ENCODE measurements around the gene CDC14A. TPM values are rescaled to one million over a fixed set of nuclear protein-coding genes. Genes with fewer than 3 reads are reported as not detected.
"Not testable (repeated sequence)": the region's sequence is repeated elsewhere in the genome, so short reads cannot be mapped to it uniquely, and the experiment has no call there.

The CDC14A gene
- total and polyA plus RNA-seq, 4 donors: 6.1 to 18.9 (median 10.1) TPM

- Histone ChIP-seq H3K27ac (ENCODE audit: low read depth, low read length) (no peak overlapping the region), H3K4me1 (ENCODE audit: control insufficient read depth, insufficient read depth, low read length) (peaks cover 11% of the 10 kb centered on the region), H3K4me3 (ENCODE audit: low read depth, low read length) (no peak overlapping the region), H3K27me3 (ENCODE audit: control insufficient read depth, insufficient read depth, low read length) (no peaks in the 10 kb centered on the region), H3K36me3 (ENCODE audit: control insufficient read depth, insufficient read depth, low read length) (no peaks in the 10 kb centered on the region), H3K9me3 (ENCODE audit: control insufficient read depth, insufficient read depth, low read length) (no peaks in the 10 kb centered on the region)
- no peak for DNase-seq (ENCODE audit: low read depth in 4 of 6, low spot score in 6 of 6)
- no CpG with 5 or more reads among the region's 1 CpG for WGBS (ENCODE audit: insufficient coverage)
Observed at GRCh38 chr1:100359139-100359538, 6.8 kb downstream of the CDC14A start.

- 0% methylated on average over 1 of the region's 2 CpGs for WGBS (ENCODE audit: insufficient coverage)
- H3K9me3 ChIP-seq (ENCODE audit: control insufficient read depth, insufficient read depth, low read length): no peaks in the 10 kb centered on the region
- H3K4me3 ChIP-seq (ENCODE audit: low read depth, low read length): no peak overlapping the region
- H3K27ac ChIP-seq (ENCODE audit: low read depth, low read length): peak overlapping the region; percentile 25
- no peaks in the 10 kb centered on the region for H3K36me3 ChIP-seq (ENCODE audit: control insufficient read depth, insufficient read depth, low read length)
- H3K4me1 ChIP-seq (ENCODE audit: control insufficient read depth, insufficient read depth, low read length): peaks cover 11% of the 10 kb centered on the region
- DNase-seq (ENCODE audit: low read depth in 4 of 6, low spot score in 6 of 6): peak in 3 of 6 donors; percentile 30 to 85 (median 62)
- no peaks in the 10 kb centered on the region for H3K27me3 ChIP-seq (ENCODE audit: control insufficient read depth, insufficient read depth, low read length)
Observed at GRCh38 chr1:100360790-100361510, 8.6 kb downstream of the CDC14A start.

GRCh38 chr1:100361511-100362089, 9.3 kb downstream of the CDC14A start:
- Histone ChIP-seq H3K27me3 (ENCODE audit: control insufficient read depth, insufficient read depth, low read length) (no peaks in the 10 kb centered on the region), H3K27ac (ENCODE audit: low read depth, low read length) (peak overlapping the region; percentile 25), H3K4me1 (ENCODE audit: control insufficient read depth, insufficient read depth, low read length) (peaks cover 11% of the 10 kb centered on the region), H3K36me3 (ENCODE audit: control insufficient read depth, insufficient read depth, low read length) (no peaks in the 10 kb centered on the region), H3K4me3 (ENCODE audit: low read depth, low read length) (no peak overlapping the region), H3K9me3 (ENCODE audit: control insufficient read depth, insufficient read depth, low read length) (no peaks in the 10 kb centered on the region)
- WGBS (ENCODE audit: insufficient coverage): 77% methylated on average over 5 of the region's 5 CpGs
- DNase-seq (ENCODE audit: low read depth in 4 of 6, low spot score in 6 of 6): no peak

GRCh38 chr1:100362821-100363466, 10.6 kb downstream of the CDC14A start:
- H3K27me3 ChIP-seq (ENCODE audit: control insufficient read depth, insufficient read depth, low read length): no peaks in the 10 kb centered on the region
- H3K27ac ChIP-seq (ENCODE audit: low read depth, low read length): no peak overlapping the region
- peak in 2 of 6 donors; percentile 36 to 80 for DNase-seq (ENCODE audit: low read depth in 4 of 6, low spot score in 6 of 6)
- peaks cover 11% of the 10 kb centered on the region for H3K4me1 ChIP-seq (ENCODE audit: control insufficient read depth, insufficient read depth, low read length)
- no peaks in the 10 kb centered on the region for H3K9me3 ChIP-seq (ENCODE audit: control insufficient read depth, insufficient read depth, low read length)
- no peaks in the 10 kb centered on the region for H3K36me3 ChIP-seq (ENCODE audit: control insufficient read depth, insufficient read depth, low read length)
- no peak overlapping the region for H3K4me3 ChIP-seq (ENCODE audit: low read depth, low read length)
- WGBS (ENCODE audit: insufficient coverage): 60% methylated on average over 3 of the region's 16 CpGs

GRCh38 chr1:100363831-100364230, 11.5 kb downstream of the CDC14A start:
- H3K9me3 ChIP-seq (ENCODE audit: control insufficient read depth, insufficient read depth, low read length): no peaks in the 10 kb centered on the region
- WGBS (ENCODE audit: insufficient coverage): 100% methylated on average over 4 of the region's 4 CpGs
- peaks cover 11% of the 10 kb centered on the region for H3K4me1 ChIP-seq (ENCODE audit: control insufficient read depth, insufficient read depth, low read length)
- H3K27me3 ChIP-seq (ENCODE audit: control insufficient read depth, insufficient read depth, low read length): no peaks in the 10 kb centered on the region
- H3K27ac ChIP-seq (ENCODE audit: low read depth, low read length): no peak overlapping the region
- no peaks in the 10 kb centered on the region for H3K36me3 ChIP-seq (ENCODE audit: control insufficient read depth, insufficient read depth, low read length)
- no peak overlapping the region for H3K4me3 ChIP-seq (ENCODE audit: low read depth, low read length)
- no peak for DNase-seq (ENCODE audit: low read depth in 4 of 6, low spot score in 6 of 6)

- H3K4me1 ChIP-seq (ENCODE audit: control insufficient read depth, insufficient read depth, low read length): peaks cover 11% of the 10 kb centered on the region
- WGBS (ENCODE audit: insufficient coverage): 40% methylated on average over 1 of the region's 3 CpGs
- no peak overlapping the region for H3K4me3 ChIP-seq (ENCODE audit: low read depth, low read length)
- no peaks in the 10 kb centered on the region for H3K27me3 ChIP-seq (ENCODE audit: control insufficient read depth, insufficient read depth, low read length)
- no peaks in the 10 kb centered on the region for H3K9me3 ChIP-seq (ENCODE audit: control insufficient read depth, insufficient read depth, low read length)
- H3K27ac ChIP-seq (ENCODE audit: low read depth, low read length): no peak overlapping the region
- no peak for DNase-seq (ENCODE audit: low read depth in 4 of 6, low spot score in 6 of 6)
- H3K36me3 ChIP-seq (ENCODE audit: control insufficient read depth, insufficient read depth, low read length): no peaks in the 10 kb centered on the region
Observed at GRCh38 chr1:100364697-100365096, 12.4 kb downstream of the CDC14A start.

- no peaks in the 10 kb centered on the region for H3K4me1 ChIP-seq (ENCODE audit: control insufficient read depth, insufficient read depth, low read length)
- H3K9me3 ChIP-seq (ENCODE audit: control insufficient read depth, insufficient read depth, low read length): no peaks in the 10 kb centered on the region
- H3K36me3 ChIP-seq (ENCODE audit: control insufficient read depth, insufficient read depth, low read length): no peaks in the 10 kb centered on the region
- DNase-seq (ENCODE audit: low read depth in 4 of 6, low spot score in 6 of 6): no peak
- no CpG with 5 or more reads among the region's 1 CpG for WGBS (ENCODE audit: insufficient coverage)
- no peak overlapping the region for H3K27ac ChIP-seq (ENCODE audit: low read depth, low read length)
- no peaks in the 10 kb centered on the region for H3K27me3 ChIP-seq (ENCODE audit: control insufficient read depth, insufficient read depth, low read length)
- no peak overlapping the region for H3K4me3 ChIP-seq (ENCODE audit: low read depth, low read length)
Observed at GRCh38 chr1:100366209-100366525, 13.9 kb downstream of the CDC14A start.

- H3K9me3 ChIP-seq (ENCODE audit: control insufficient read depth, insufficient read depth, low read length); H3K36me3 ChIP-seq (ENCODE audit: control insufficient read depth, insufficient read depth, low read length); H3K27me3 ChIP-seq (ENCODE audit: control insufficient read depth, insufficient read depth, low read length); H3K27ac ChIP-seq (ENCODE audit: low read depth, low read length); DNase-seq (ENCODE audit: low read depth in 4 of 6, low spot score in 6 of 6); H3K4me1 ChIP-seq (ENCODE audit: control insufficient read depth, insufficient read depth, low read length); H3K4me3 ChIP-seq (ENCODE audit: low read depth, low read length): not testable (repeated sequence)
- WGBS (ENCODE audit: insufficient coverage): 96% methylated on average over 3 of the region's 4 CpGs
Observed at GRCh38 chr1:100369339-100369738, 17.0 kb downstream of the CDC14A start.

- H3K27me3 ChIP-seq (ENCODE audit: control insufficient read depth, insufficient read depth, low read length); DNase-seq (ENCODE audit: low read depth in 4 of 6, low spot score in 6 of 6); H3K36me3 ChIP-seq (ENCODE audit: control insufficient read depth, insufficient read depth, low read length); H3K4me3 ChIP-seq (ENCODE audit: low read depth, low read length); H3K27ac ChIP-seq (ENCODE audit: low read depth, low read length); H3K4me1 ChIP-seq (ENCODE audit: control insufficient read depth, insufficient read depth, low read length); H3K9me3 ChIP-seq (ENCODE audit: control insufficient read depth, insufficient read depth, low read length): not testable (repeated sequence)
- no CpG with 5 or more reads among the region's 5 CpGs for WGBS (ENCODE audit: insufficient coverage)
Observed at GRCh38 chr1:100373953-100374352, 21.6 kb downstream of the CDC14A start.

GRCh38 chr1:100376890-100377289, 24.6 kb downstream of the CDC14A start:
- not testable (repeated sequence) for H3K9me3 ChIP-seq (ENCODE audit: control insufficient read depth, insufficient read depth, low read length)

More at GRCh38 chr1:100376890-100377289, 24.6 kb downstream of the CDC14A start:
- not testable (repeated sequence) for H3K36me3 ChIP-seq (ENCODE audit: control insufficient read depth, insufficient read depth, low read length); DNase-seq (ENCODE audit: low read depth in 4 of 6, low spot score in 6 of 6); H3K27ac ChIP-seq (ENCODE audit: low read depth, low read length); H3K4me3 ChIP-seq (ENCODE audit: low read depth, low read length); H3K4me1 ChIP-seq (ENCODE audit: control insufficient read depth, insufficient read depth, low read length); H3K27me3 ChIP-seq (ENCODE audit: control insufficient read depth, insufficient read depth, low read length)
- WGBS (ENCODE audit: insufficient coverage): 100% methylated on average over 1 of the region's 6 CpGs

Data from spinal cord (tissue), 10 donors.